ENCODE results near the gene ANKRD37. TPM values are rescaled to one million over a fixed set of nuclear protein-coding genes. Genes with fewer than 3 reads are reported as not detected.

Gene ANKRD37
- total RNA-seq, 1 donor from 2014 or later: 15.5 TPM

DNA sequence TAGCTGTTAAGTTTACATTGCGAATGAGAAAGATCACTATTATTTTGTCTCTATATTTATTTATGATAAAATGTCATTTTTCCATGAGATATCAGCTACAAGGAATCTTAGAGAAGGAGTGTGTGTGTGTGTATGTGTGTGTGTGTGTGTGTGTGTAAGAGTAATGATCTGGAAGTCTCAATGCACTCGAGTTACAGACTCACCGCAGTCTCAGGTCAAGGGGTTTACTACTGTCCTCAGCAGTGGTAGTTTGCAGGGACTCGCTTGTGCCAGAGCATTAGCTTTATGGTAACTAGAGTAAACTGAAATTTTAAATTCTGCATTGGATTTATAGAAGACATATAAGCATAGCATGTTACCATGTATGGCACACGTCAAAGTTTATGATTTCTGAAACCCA lies 31.8 kb upstream of the ANKRD37 start:
- DNase-seq (ENCODE audit: low read depth): no peak
- TF ChIP-seq, protein P1, sequence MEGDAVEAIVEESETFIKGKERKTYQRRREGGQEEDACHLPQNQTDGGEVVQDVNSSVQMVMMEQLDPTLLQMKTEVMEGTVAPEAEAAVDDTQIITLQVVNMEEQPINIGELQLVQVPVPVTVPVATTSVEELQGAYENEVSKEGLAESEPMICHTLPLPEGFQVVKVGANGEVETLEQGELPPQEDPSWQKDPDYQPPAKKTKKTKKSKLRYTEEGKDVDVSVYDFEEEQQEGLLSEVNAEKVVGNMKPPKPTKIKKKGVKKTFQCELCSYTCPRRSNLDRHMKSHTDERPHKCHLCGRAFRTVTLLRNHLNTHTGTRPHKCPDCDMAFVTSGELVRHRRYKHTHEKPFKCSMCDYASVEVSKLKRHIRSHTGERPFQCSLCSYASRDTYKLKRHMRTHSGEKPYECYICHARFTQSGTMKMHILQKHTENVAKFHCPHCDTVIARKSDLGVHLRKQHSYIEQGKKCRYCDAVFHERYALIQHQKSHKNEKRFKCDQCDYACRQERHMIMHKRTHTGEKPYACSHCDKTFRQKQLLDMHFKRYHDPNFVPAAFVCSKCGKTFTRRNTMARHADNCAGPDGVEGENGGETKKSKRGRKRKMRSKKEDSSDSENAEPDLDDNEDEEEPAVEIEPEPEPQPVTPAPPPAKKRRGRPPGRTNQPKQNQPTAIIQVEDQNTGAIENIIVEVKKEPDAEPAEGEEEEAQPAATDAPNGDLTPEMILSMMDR (conservative IDR thresholded peaks at IDR 0.05; ENCODE audit: low read depth, low read length): no peak
- no peak overlapping the region for H3K4me3 ChIP-seq (ENCODE audit: low read depth, low read length)

DNA sequence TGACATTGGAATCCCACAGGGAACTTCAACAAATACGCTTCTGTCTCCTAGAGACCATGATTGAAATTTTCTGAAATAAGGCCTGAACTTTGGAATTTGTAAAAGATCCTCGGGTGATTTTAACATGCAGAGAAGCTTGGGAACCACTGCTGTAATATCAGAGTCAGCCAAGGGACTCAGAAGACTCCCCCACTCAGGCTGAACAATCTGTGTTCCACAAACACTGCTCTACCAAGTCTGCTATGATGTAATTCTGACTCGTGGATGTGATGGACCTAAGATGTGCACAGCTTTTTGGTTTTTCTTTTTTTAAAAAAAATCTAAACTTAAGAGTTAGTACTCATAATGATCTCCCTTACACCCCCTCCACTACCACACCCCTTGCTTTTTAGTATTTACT lies 26.9 kb upstream of the ANKRD37 start:
- DNase-seq (ENCODE audit: low read depth): no peak
- TF ChIP-seq, protein P1 (conservative IDR thresholded peaks at IDR 0.05; ENCODE audit: low read depth, low read length): no peak
- H3K4me3 ChIP-seq (ENCODE audit: low read depth, low read length): no peak overlapping the region

DNA sequence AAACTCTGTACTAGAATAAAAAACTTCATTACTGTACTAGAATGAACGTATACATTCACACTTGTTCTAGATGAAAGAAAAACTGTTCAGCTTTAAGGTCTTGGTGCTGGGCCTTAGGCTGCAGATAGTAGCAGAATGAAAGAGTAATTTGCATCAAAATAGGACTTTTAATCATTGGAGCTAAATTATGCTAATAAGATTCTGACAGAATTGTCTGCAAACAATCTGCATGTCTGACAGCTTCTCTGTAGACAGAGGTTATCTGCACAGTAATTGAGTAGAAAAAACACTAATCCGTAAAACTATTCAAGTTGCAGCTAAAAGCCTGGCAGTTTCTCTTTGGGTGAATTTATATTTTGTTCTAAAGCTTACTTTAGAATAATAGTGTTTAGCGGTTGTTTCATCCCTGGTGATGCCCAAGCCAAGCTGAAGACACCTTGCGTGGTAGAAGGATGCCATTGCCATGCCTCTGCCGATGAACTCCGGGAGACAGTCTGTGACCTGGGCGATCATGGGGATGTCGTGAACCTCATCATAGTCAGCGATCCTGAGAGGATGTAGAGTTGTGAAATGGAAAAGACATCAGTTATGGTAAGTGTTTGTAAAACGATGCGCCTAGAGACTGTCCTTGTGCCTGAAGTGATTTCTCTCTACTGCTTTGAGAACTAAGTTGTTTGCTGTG lies 26.2 kb upstream of the ANKRD37 start:
- H3K4me3 ChIP-seq (ENCODE audit: low read depth, low read length): no peak overlapping the region
- no peak for DNase-seq (ENCODE audit: low read depth)
- TF ChIP-seq, protein P1 (conservative IDR thresholded peaks at IDR 0.05; ENCODE audit: low read depth, low read length): no peak

DNA sequence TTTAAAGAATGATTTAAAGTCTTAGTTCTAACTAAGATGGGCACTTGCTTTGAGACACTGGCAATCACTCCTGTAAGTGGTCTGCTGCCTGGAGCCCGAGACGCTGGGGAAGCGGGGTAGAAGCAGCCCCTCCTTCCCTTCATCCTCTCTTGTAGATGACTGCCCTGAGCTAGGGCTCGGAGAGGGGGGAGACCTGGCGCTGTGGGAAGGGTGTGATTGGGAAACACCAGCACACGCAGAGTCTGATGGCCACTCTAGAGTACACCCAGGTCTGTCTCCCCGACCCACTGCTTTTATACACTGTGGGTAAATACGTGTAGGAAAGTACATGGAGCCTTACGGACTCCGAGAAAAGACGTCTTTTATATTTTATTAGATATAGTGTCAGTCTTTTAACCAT lies 24.9 kb upstream of the ANKRD37 start:
- no peak overlapping the region for H3K4me3 ChIP-seq (ENCODE audit: low read depth, low read length)
- no peak for DNase-seq (ENCODE audit: low read depth)
- TF ChIP-seq, protein P1 (conservative IDR thresholded peaks at IDR 0.05; ENCODE audit: low read depth, low read length): no peak

DNA sequence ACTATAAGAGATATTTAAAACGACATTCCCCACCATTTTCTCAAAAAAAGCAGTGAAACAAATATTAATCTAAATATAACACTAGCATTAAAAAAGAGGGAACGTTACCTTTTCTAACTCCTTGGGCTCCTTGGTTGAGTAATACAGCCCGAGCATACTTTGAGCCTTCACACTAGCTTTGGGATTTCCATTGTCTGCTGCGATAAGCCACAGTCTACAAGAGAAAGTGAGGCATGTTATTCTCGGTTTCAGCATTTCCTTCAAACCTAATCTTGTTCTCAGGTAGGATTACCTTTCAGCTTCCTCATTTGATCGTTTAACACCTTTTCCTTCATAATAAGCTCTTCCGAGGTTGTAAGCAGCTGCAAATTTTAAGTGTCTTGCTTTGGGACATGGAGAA lies 22.6 kb upstream of the ANKRD37 start:
- TF ChIP-seq, protein P1 (conservative IDR thresholded peaks at IDR 0.05; ENCODE audit: low read depth, low read length): no peak
- no peak for DNase-seq (ENCODE audit: low read depth)
- no peak overlapping the region for H3K4me3 ChIP-seq (ENCODE audit: low read depth, low read length)

DNA sequence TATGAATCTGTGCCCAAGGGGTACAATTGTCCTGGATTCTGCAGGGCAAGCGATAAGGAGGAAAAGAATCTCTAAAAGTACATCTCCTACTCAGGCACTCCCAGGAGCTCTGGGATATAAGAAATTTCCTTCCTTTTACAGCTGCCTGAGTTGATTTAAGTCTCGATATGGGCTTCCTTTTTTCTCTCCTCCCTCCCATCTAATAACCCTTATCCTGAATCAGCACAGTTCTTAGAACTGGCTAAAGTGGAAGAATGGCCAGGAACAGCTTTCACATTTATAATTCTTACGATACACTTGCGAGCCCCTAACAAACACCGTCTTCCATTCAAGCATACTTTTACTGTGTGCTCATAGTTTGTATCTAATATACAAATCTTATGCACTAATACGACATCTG lies 22.1 kb upstream of the ANKRD37 start:
- DNase-seq (ENCODE audit: low read depth): no peak
- TF ChIP-seq, protein P1 (conservative IDR thresholded peaks at IDR 0.05; ENCODE audit: low read depth, low read length): no peak
- no peak overlapping the region for H3K4me3 ChIP-seq (ENCODE audit: low read depth, low read length)

DNA sequence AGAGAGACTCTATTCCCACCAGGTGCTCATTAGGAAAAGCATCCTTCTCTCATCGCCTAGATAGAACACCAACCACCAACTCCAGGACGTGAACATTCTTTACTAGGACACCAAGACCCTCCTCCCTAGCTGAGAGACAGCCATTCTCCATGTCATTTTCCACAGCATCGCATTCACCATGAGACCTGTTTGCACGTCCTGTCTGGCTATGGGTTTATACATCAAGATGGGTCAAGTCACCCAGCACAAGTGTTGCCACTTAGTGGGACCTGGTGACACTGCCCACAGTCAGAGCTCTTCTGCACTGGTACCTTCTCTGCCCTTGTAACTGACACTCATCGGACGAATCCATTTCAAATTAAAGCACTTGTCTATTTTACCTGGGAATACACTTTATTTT lies 18.4 kb upstream of the ANKRD37 start:
- H3K4me3 ChIP-seq (ENCODE audit: low read depth, low read length): no peak overlapping the region
- TF ChIP-seq, protein P1 (conservative IDR thresholded peaks at IDR 0.05; ENCODE audit: low read depth, low read length): no peak
- no peak for DNase-seq (ENCODE audit: low read depth)

Data from epithelial cell of proximal tubule (primary cell).